GM12873 (cell line): ENCODE results near the gene RBM27.

Experiments
- TF ChIP-seq, protein P1 (sequence below): IDR thresholded peaks from 2 replicates; pipeline ENCODE4 v1.5.1; 2012; ENCODE audit warnings: low read depth, mild to moderate bottlenecking, moderate library complexity, low read length, control low read depth; ENCODE audit not compliant: insufficient read depth; ENCODE audit errors: missing control alignments

RBM27 gene

DNA sequence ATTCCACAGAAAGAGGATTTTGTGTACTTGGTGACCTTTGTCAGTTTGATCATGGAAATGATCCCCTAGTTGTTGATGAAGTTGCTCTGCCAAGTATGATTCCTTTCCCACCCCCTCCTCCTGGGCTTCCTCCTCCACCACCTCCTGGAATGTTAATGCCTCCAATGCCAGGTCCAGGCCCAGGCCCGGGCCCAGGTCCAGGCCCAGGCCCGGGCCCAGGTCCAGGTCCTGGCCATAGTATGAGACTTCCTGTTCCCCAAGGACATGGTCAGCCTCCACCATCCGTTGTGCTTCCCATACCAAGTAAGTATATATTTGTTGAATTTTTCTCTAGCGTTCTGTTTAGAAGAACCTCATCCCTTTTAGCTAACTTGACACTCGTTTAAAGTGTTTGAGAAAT is 30.0 kb downstream of the RBM27 start:
- TF ChIP-seq, protein P1, sequence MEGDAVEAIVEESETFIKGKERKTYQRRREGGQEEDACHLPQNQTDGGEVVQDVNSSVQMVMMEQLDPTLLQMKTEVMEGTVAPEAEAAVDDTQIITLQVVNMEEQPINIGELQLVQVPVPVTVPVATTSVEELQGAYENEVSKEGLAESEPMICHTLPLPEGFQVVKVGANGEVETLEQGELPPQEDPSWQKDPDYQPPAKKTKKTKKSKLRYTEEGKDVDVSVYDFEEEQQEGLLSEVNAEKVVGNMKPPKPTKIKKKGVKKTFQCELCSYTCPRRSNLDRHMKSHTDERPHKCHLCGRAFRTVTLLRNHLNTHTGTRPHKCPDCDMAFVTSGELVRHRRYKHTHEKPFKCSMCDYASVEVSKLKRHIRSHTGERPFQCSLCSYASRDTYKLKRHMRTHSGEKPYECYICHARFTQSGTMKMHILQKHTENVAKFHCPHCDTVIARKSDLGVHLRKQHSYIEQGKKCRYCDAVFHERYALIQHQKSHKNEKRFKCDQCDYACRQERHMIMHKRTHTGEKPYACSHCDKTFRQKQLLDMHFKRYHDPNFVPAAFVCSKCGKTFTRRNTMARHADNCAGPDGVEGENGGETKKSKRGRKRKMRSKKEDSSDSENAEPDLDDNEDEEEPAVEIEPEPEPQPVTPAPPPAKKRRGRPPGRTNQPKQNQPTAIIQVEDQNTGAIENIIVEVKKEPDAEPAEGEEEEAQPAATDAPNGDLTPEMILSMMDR, result no peak

DNA sequence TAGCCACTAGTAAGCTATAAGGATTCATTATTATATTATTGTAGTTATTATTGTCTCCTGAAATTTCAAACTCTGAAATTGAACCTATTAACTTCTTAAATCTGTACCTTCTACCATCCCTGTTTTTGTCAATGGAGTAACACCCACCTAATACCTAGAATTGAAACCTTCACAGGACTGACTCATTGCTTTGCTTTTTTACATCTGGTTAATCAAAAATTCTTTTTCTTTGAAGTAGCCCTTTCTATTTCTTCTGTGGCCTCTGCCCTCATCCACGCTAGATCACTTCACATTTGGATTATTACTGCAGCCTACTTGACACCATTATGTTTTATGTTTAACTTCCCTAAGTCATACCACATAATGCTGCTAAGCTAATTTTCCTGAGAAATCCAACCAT is 35.6 kb downstream of the RBM27 start:
- TF ChIP-seq, protein P1, result no peak

DNA sequence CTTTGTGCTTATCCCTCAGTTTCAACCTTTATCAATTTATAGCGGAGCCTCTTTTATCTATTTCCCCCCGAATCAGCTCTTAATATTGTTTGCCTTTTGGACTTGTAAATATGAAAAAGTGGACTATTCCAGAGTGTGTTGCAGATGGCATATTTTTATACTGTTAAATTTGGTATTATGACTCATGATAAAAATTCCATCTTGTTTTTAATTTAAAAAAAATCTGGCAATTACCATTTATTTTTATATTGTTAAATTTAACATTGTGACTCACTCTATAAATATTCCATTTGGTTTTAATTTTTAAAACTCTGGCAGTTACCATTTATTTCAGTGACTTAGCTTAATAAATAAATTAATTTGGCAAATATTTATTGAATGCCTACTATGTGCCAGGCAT is 37.5 kb downstream of the RBM27 start:
- TF ChIP-seq, protein P1, result no peak

DNA sequence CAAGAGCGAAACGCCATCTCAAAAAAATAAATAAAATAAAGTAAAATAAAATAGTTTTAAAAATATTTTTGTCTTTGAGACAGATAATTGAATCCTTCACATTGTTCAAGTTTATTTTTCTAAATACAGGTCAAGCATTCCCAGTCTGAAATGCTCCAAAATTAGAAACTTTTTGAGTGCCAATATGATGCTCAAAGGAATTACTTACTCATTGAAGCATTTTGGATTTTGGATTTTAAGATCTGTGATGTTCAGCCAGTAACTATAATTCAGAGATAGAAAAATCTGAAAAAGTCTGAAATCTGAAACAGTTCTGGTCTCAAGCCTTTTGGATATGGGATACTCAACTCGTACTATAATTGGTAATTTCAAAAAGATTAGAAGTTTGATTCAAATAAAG is 39.8 kb downstream of the RBM27 start:
- TF ChIP-seq, protein P1, result no peak

DNA sequence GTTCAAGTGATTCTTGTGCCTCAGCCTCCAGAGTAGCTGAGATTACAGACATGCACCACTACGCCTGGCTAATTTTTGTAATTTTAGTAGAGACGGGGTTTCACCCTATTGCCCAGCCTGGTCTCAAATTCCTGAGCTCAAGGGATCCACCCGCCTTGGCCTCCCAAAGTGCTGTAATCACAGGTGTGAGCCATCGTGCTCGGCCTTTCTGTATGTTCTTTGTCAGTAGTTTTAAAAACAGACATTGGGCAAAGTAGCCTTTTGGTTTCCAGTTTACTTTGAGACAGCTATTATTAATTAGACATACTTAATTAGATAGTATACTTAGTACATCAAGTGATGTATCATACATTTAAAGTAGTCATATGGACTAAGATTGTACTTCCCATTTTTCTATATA is 45.2 kb downstream of the RBM27 start:
- TF ChIP-seq, protein P1, result no peak

DNA sequence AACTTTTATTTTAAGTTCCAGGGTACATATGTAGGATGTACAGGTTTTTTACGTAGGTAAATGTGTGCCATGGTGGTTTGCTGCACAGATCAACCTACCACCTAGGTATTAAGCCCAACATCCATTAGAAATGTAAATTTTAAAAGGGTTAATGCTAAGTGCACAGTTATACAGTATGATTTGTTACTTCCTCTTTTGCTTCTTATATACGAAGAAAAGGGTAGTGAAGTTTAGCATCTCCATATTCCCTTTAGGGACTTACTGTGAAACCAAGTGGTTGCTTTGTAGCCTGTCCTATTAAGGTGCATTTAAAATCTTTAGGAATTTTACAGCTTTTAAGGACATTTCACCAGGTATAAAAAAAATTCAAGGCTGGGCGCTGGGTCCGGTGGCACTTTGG is 46.4 kb downstream of the RBM27 start:
- TF ChIP-seq, protein P1, result no peak
